ENCODE results near the gene TMEM132E.

DNA sequence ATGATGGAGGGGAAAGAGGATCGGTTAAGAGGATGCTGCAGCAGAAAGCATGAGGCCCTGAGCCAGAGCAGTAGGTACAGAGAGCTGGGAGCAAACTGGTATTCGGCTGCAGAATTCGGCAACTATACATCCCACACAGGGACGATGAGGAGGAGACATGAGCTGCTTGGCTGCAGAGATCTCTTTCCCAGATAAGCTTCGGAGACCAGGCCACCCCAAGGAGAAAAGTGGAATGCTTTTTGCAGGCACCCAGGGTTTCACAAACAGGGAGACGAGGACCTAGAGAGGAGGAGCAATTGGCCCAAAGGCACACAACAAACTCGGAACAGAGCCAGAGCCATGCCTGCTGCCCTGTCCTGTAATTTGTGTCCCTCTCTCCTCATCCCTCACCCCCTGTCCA, 62.0 kb downstream of the TMEM132E start:
- no peak for TF ChIP-seq FOS (IDR thresholded peaks at IDR 0.05; ENCODE audit: borderline replicate concordance, extremely low read depth, insufficient read length)
- TF ChIP-seq, protein P1, sequence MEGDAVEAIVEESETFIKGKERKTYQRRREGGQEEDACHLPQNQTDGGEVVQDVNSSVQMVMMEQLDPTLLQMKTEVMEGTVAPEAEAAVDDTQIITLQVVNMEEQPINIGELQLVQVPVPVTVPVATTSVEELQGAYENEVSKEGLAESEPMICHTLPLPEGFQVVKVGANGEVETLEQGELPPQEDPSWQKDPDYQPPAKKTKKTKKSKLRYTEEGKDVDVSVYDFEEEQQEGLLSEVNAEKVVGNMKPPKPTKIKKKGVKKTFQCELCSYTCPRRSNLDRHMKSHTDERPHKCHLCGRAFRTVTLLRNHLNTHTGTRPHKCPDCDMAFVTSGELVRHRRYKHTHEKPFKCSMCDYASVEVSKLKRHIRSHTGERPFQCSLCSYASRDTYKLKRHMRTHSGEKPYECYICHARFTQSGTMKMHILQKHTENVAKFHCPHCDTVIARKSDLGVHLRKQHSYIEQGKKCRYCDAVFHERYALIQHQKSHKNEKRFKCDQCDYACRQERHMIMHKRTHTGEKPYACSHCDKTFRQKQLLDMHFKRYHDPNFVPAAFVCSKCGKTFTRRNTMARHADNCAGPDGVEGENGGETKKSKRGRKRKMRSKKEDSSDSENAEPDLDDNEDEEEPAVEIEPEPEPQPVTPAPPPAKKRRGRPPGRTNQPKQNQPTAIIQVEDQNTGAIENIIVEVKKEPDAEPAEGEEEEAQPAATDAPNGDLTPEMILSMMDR (IDR thresholded peaks at IDR 0.05 in 2 of 3, conservative IDR thresholded peaks at IDR 0.05 in 1 of 3; ENCODE audit: control insufficient read depth in 2 of 3, extremely low read depth in 1 of 3, insufficient read depth in 1 of 3, low read depth in 3 of 3, low read length in 3 of 3) = no peak
- no peak for TF ChIP-seq POLR2AphosphoS5 (IDR thresholded peaks at IDR 0.05; ENCODE audit: low read length)
- no peak for TF ChIP-seq MEF2B (IDR thresholded peaks at IDR 0.05; ENCODE audit: partially characterized antibody, poor library complexity, severe bottlenecking)
- no peak for TF ChIP-seq ZBED1 (IDR thresholded peaks at IDR 0.05; ENCODE audit: borderline replicate concordance)
- no peak for TF ChIP-seq GABPA (IDR thresholded peaks at IDR 0.05; ENCODE audit: low read depth)

All from GM12878 (cell line).